ENCODE data around the gene CATSPERE. TPM values are rescaled to one million over a fixed set of nuclear protein-coding genes. Genes with fewer than 3 reads are reported as not detected.

Gene CATSPERE
- total and polyA plus RNA-seq, 9 of the 15 experiments (the other 6 are each of a cell fraction or from before 2014, with no cell fraction given): 0.06 to 0.16 (median 0.09) TPM; not detected in 3

DNA sequence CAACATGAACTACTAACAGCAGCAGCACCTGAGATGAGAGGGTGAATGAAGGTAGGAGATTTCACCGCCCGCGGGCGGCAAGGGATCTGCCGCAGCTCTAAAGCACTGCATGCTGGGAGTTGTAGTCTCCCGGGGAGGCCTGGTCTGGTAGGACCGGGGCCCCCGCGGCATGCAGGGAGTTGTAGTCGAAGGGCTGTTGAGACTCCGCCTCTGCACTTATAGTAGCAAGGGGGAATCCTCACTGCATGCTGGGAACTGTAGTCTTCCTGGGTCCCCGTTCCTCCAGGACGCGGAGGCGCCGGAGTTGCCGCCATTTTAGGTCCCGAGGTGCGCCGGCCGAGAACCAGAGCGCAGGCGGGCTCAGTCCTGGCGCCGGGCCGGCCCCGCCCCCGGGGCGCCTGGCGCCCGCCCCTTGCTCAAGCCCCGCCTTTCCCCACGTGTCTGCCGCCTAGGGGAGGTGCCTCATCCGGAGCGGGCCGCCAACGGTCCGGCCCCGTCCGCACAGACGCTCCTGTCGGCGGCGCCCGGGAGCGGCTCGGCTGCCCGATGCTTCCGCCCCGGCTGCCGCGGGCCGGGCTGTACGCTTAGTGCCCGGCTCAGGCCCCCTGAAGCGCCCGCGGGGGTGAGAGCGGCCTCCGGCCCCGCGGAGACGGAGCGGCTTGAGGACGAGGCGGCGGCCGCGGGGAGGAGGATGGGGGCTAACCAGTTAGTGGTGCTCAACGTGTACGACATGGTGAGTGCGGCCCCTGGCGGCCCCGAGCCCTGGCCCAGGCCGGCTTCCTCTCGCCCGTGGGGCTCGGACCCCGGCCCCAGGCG, 191.8 kb downstream of the CATSPERE start, which contains the start of gene DESI2 (continued):
- TF ChIP-seq, protein P1, sequence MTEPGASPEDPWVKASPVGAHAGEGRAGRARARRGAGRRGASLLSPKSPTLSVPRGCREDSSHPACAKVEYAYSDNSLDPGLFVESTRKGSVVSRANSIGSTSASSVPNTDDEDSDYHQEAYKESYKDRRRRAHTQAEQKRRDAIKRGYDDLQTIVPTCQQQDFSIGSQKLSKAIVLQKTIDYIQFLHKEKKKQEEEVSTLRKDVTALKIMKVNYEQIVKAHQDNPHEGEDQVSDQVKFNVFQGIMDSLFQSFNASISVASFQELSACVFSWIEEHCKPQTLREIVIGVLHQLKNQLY (CRISPR knock-in tag; conservative IDR thresholded peaks at IDR 0.05): 0 out of 4 replicates have a peak, but pooled peaks of 1 of the 2 experiments have one; percentile 55
- TF ChIP-seq, protein P2, sequence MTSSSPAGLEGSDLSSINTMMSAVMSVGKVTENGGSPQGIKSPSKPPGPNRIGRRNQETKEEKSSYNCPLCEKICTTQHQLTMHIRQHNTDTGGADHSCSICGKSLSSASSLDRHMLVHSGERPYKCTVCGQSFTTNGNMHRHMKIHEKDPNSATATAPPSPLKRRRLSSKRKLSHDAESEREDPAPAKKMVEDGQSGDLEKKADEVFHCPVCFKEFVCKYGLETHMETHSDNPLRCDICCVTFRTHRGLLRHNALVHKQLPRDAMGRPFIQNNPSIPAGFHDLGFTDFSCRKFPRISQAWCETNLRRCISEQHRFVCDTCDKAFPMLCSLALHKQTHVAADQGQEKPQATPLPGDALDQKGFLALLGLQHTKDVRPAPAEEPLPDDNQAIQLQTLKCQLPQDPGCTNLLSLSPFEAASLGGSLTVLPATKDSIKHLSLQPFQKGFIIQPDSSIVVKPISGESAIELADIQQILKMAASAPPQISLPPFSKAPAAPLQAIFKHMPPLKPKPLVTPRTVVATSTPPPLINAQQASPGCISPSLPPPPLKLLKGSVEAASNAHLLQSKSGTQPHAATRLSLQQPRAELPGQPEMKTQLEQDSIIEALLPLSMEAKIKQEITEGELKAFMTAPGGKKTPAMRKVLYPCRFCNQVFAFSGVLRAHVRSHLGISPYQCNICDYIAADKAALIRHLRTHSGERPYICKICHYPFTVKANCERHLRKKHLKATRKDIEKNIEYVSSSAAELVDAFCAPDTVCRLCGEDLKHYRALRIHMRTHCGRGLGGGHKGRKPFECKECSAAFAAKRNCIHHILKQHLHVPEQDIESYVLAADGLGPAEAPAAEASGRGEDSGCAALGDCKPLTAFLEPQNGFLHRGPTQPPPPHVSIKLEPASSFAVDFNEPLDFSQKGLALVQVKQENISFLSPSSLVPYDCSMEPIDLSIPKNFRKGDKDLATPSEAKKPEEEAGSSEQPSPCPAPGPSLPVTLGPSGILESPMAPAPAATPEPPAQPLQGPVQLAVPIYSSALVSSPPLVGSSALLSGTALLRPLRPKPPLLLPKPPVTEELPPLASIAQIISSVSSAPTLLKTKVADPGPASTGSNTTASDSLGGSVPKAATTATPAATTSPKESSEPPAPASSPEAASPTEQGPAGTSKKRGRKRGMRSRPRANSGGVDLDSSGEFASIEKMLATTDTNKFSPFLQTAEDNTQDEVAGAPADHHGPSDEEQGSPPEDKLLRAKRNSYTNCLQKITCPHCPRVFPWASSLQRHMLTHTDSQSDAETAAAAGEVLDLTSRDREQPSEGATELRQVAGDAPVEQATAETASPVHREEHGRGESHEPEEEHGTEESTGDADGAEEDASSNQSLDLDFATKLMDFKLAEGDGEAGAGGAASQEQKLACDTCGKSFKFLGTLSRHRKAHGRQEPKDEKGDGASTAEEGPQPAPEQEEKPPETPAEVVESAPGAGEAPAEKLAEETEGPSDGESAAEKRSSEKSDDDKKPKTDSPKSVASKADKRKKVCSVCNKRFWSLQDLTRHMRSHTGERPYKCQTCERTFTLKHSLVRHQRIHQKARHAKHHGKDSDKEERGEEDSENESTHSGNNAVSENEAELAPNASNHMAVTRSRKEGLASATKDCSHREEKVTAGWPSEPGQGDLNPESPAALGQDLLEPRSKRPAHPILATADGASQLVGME (CRISPR knock-in tag; IDR thresholded peaks at IDR 0.05): peak; percentile 73; the same call in 1 of the 2 replicates
- TF ChIP-seq, protein P3, sequence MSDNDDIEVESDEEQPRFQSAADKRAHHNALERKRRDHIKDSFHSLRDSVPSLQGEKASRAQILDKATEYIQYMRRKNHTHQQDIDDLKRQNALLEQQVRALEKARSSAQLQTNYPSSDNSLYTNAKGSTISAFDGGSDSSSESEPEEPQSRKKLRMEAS (CRISPR knock-in tag; IDR thresholded peaks at IDR 0.05): peak; percentile 78
- TF ChIP-seq MBD2 (IDR thresholded peaks at IDR 0.05; ENCODE audit: borderline replicate concordance, low read depth) (peak; percentile 83), EGR1 (conservative IDR thresholded peaks at IDR 0.05) (peak; percentile 52), BRD9 (IDR thresholded peaks at IDR 0.05; ENCODE audit: low read depth, partially characterized antibody) (no peak), U2AF1 (optimal IDR thresholded peaks at IDR 0.05; ENCODE audit: low read depth, low read length) (peak; percentile 90), SRSF1 (IDR thresholded peaks at IDR 0.05; ENCODE audit: low read depth, low read length) (no peak), POLR2B (IDR thresholded peaks at IDR 0.05; ENCODE audit: low read depth, partially characterized antibody) (peak; percentile 46), ATF1 (CRISPR knock-in tag; IDR thresholded peaks at IDR 0.05) (no peak), ATF1 (tag; IDR thresholded peaks at IDR 0.05) (peak; percentile 82), CHCHD3 (CRISPR knock-in tag; IDR thresholded peaks at IDR 0.05) (no peak)
- TF ChIP-seq, protein P4, sequence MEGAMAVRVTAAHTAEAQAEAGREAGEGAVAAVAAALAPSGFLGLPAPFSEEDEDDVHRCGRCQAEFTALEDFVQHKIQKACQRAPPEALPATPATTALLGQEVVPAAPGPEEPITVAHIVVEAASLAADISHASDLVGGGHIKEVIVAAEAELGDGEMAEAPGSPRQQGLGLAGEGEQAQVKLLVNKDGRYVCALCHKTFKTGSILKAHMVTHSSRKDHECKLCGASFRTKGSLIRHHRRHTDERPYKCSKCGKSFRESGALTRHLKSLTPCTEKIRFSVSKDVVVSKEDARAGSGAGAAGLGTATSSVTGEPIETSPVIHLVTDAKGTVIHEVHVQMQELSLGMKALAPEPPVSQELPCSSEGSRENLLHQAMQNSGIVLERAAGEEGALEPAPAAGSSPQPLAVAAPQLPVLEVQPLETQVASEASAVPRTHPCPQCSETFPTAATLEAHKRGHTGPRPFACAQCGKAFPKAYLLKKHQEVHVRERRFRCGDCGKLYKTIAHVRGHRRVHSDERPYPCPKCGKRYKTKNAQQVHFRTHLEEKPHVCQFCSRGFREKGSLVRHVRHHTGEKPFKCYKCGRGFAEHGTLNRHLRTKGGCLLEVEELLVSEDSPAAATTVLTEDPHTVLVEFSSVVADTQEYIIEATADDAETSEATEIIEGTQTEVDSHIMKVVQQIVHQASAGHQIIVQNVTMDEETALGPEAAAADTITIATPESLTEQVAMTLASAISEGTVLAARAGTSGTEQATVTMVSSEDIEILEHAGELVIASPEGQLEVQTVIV (CRISPR knock-in tag; IDR thresholded peaks at IDR 0.05; ENCODE audit: borderline replicate concordance): no peak; the same call in 1 of the 2 replicates
